ENCODE measurements around the gene MAPK7.

DNA sequence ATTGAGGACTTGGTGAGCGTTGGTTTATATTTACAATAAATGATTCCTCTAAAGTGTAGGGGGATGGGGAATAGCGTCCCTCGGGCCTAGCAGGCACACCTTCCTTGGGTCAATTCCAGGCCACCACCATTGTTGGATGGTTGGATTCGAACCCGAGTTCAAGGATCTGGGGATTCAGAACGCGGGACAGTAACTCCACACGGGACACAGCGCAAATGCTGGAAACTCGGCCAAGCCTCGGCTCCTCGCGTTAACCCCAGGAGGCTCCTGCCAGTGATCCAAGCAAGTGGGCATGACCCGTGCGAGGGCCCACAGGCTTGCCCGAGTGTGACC, 16.4 kb upstream of the MAPK7 start:
- TF ChIP-seq, protein P1, sequence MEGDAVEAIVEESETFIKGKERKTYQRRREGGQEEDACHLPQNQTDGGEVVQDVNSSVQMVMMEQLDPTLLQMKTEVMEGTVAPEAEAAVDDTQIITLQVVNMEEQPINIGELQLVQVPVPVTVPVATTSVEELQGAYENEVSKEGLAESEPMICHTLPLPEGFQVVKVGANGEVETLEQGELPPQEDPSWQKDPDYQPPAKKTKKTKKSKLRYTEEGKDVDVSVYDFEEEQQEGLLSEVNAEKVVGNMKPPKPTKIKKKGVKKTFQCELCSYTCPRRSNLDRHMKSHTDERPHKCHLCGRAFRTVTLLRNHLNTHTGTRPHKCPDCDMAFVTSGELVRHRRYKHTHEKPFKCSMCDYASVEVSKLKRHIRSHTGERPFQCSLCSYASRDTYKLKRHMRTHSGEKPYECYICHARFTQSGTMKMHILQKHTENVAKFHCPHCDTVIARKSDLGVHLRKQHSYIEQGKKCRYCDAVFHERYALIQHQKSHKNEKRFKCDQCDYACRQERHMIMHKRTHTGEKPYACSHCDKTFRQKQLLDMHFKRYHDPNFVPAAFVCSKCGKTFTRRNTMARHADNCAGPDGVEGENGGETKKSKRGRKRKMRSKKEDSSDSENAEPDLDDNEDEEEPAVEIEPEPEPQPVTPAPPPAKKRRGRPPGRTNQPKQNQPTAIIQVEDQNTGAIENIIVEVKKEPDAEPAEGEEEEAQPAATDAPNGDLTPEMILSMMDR (conservative IDR thresholded peaks at IDR 0.05; ENCODE audit: low read length): no peak
- no peak for TF ChIP-seq EZH2phosphoT487 (IDR thresholded peaks at IDR 0.05; ENCODE audit: borderline replicate concordance, low read depth, low read length)
